Activated B cell treated with CpG ODN at 0.5 μM for 24 hours (primary cell): ENCODE results near the gene SCLY. TPM values are rescaled to one million over a fixed set of nuclear protein-coding genes. Genes with fewer than 3 reads are reported as not detected.
"Not testable (repeated sequence)": the region's sequence is repeated elsewhere in the genome, so short reads cannot be mapped to it uniquely, and the experiment has no call there.

Source experiments
- ATAC-seq: fragments of 200-7000 bp; cut with Tn5 transposase; one replicate; pipeline ENCODE4 v1.10.0; 2021; ENCODE audit warnings: low read depth, mild to moderate bottlenecking, moderate library complexity
- CTCF ChIA-PET: fragments of 350-600 bp; sonication (Branson Sonifier 250); formaldehyde crosslinking; loops from one replicate; lab custom pipeline; 2021; ENCODE audit warnings: antibody characterized with exemption; lab: Charles Lee
- POLR2A ChIA-PET: fragments of 350-600 bp; sonication (Branson Sonifier 250); formaldehyde crosslinking; loops from one replicate; lab custom pipeline; 2021; ENCODE audit warnings: antibody characterized with exemption; lab: Charles Lee
- DNase-seq: peaks from one replicate; pipeline ENCODE4 v3.0.0; 2022
- H3K27ac Mint-ChIP-seq: one replicate; pipeline ENCODE4 v1.8.0; 2020; ENCODE audit warnings: mixed read lengths
- H3K27me3 Mint-ChIP-seq: one replicate; pipeline ENCODE4 v1.8.0; 2021; ENCODE audit warnings: mixed read lengths
- H3K36me3 Mint-ChIP-seq: one replicate; pipeline ENCODE4 v1.8.0; 2021; ENCODE audit warnings: low read depth, mixed read lengths
- H3K4me1 Mint-ChIP-seq: one replicate; pipeline ENCODE4 v1.8.0; 2021; ENCODE audit warnings: mixed read lengths
- H3K4me3 Mint-ChIP-seq: one replicate; pipeline ENCODE4 v1.8.0; 2020; ENCODE audit warnings: mild to moderate bottlenecking, mixed read lengths
- H3K9me3 Mint-ChIP-seq: one replicate; pipeline ENCODE4 v1.8.0; 2020; ENCODE audit warnings: mixed read lengths
- CTCF ChIP-seq: fragments of 200-600 bp; IDR thresholded peaks from one replicate; pipeline ENCODE4 v1.8.0; 2022; ENCODE audit warnings: antibody characterized with exemption, mild to moderate bottlenecking
- intact Hi-C: fragments of 100-400 bp; cut with micrococcal nuclease; formaldehyde crosslinking; loops from one replicate; pipeline ENCODE4 v1.15.1; 2024
- total RNA-seq: library from RNA; stranded (reverse); gene quantifications from 2 replicates; pipeline ENCODE4 v1.2.3, GENCODE V29; 2022

Gene SCLY
- total RNA-seq, 1 donor from 2014 or later: 26.9 TPM

GRCh38 chr2:238043851-238044250, 16.9 kb upstream of the SCLY start:
- no peak for ATAC-seq
- H3K4me1 Mint-ChIP-seq: no peaks in the 10 kb centered on the region
- H3K4me3 Mint-ChIP-seq: no peak overlapping the region
- H3K36me3 Mint-ChIP-seq: peaks cover 53% of the 10 kb centered on the region
- no peak for DNase-seq
- no peaks in the 10 kb centered on the region for H3K27me3 Mint-ChIP-seq
- CTCF ChIA-PET: no interaction called here
- POLR2A ChIA-PET: no interaction called here
- H3K27ac Mint-ChIP-seq: no peak overlapping the region
- TF ChIP-seq CTCF: no peak
- peaks cover 6% of the 10 kb centered on the region for H3K9me3 Mint-ChIP-seq
- intact Hi-C loops: no loop called here

GRCh38 chr2:238045575-238045974, 15.2 kb upstream of the SCLY start:
- intact Hi-C loops: no loop called here
- POLR2A ChIA-PET: no interaction called here
- Mint-ChIP-seq H3K27ac (no peak overlapping the region), H3K4me1 (no peaks in the 10 kb centered on the region), H3K36me3 (peaks cover 40% of the 10 kb centered on the region), H3K27me3 (no peaks in the 10 kb centered on the region), H3K9me3 (peaks cover 6% of the 10 kb centered on the region), H3K4me3 (no peak overlapping the region)
- ATAC-seq (no peak), DNase-seq (no peak)
- TF ChIP-seq CTCF: no peak
- CTCF ChIA-PET: no interaction called here

DNA sequence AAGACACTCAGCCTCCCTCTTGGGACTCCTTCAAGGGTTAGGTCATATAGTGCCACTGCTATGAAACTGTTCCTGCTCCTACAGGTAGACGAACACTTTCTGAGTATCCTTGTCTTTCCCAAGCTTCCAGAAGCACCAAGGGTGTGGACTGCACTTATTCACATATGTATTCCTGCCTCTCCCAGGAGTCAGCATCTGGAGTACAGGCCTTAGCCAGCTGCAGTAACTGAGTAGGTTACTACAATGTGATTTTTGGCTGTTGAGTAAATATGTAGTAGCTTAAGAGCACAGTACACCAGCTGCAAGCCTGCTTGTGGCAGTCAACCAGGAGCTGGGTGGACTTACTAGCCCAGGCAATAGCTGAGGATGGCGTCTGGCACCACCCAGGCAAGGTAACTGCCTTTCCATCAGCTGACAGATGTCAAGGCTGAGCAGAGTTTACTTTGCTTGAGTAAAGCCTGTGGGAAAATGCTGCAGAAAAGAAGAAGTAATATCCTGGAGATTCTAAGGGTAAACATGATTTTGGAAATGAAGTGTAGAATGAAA, 14.0 kb upstream of the SCLY start:
- ChIA-PET CTCF (no interaction called here), POLR2A (no interaction called here)
- Mint-ChIP-seq H3K4me3 (no peak overlapping the region), H3K27me3 (no peaks in the 10 kb centered on the region), H3K4me1 (no peaks in the 10 kb centered on the region), H3K9me3 (peaks cover 6% of the 10 kb centered on the region), H3K36me3 (peaks cover 28% of the 10 kb centered on the region), H3K27ac (no peak overlapping the region)
- intact Hi-C loops: no loop called here
- no peak for TF ChIP-seq CTCF
- DNase-seq (no peak), ATAC-seq (no peak)

- Mint-ChIP-seq H3K27ac (no peak overlapping the region), H3K4me1 (no peaks in the 10 kb centered on the region)
- CTCF ChIA-PET: no interaction called here
Observed at GRCh38 chr2:238053191-238053776, 7.5 kb upstream of the SCLY start.

GRCh38 chr2:238055841-238056240, 5.0 kb upstream of the SCLY start:
- Mint-ChIP-seq H3K27me3 (peaks cover 13% of the 10 kb centered on the region), H3K9me3 (peaks cover 3% of the 10 kb centered on the region), H3K4me3 (no peak overlapping the region), H3K27ac (no peak overlapping the region), H3K4me1 (peaks cover 10% of the 10 kb centered on the region), H3K36me3 (no peaks in the 10 kb centered on the region)
- TF ChIP-seq CTCF: no peak
- no peak for ATAC-seq
- ChIA-PET CTCF (no interaction called here), POLR2A (no interaction called here)
- intact Hi-C loops: no loop called here
- DNase-seq: no peak

More at GRCh38 chr2:238053191-238053776, 7.5 kb upstream of the SCLY start:
- ATAC-seq (no peak), DNase-seq (no peak)
- intact Hi-C loops: no loop called here
- peaks cover 13% of the 10 kb centered on the region for H3K27me3 Mint-ChIP-seq
- no peak for TF ChIP-seq CTCF
- peaks cover 6% of the 10 kb centered on the region for H3K9me3 Mint-ChIP-seq
- H3K4me3 Mint-ChIP-seq: no peak overlapping the region
- H3K36me3 Mint-ChIP-seq: no peaks in the 10 kb centered on the region
- POLR2A ChIA-PET: interaction anchor here (0.7 kb wide), 1 partner anchor 48 kb away, joined by 8 read pairs; no protein-coding TSS in a partner anchor

- H3K4me3 Mint-ChIP-seq, H3K36me3 Mint-ChIP-seq, H3K9me3 Mint-ChIP-seq, ATAC-seq, CTCF ChIA-PET, DNase-seq, POLR2A ChIA-PET, H3K27ac Mint-ChIP-seq, intact Hi-C loops: not testable (repeated sequence)
- Mint-ChIP-seq H3K27me3 (peaks cover 13% of the 10 kb centered on the region), H3K4me1 (peaks cover 20% of the 10 kb centered on the region)
Observed at GRCh38 chr2:238057696-238058575, 2.9 kb upstream of the SCLY start.
